ENCODE measurements around the gene C10orf71.

Gene C10orf71

DNA sequence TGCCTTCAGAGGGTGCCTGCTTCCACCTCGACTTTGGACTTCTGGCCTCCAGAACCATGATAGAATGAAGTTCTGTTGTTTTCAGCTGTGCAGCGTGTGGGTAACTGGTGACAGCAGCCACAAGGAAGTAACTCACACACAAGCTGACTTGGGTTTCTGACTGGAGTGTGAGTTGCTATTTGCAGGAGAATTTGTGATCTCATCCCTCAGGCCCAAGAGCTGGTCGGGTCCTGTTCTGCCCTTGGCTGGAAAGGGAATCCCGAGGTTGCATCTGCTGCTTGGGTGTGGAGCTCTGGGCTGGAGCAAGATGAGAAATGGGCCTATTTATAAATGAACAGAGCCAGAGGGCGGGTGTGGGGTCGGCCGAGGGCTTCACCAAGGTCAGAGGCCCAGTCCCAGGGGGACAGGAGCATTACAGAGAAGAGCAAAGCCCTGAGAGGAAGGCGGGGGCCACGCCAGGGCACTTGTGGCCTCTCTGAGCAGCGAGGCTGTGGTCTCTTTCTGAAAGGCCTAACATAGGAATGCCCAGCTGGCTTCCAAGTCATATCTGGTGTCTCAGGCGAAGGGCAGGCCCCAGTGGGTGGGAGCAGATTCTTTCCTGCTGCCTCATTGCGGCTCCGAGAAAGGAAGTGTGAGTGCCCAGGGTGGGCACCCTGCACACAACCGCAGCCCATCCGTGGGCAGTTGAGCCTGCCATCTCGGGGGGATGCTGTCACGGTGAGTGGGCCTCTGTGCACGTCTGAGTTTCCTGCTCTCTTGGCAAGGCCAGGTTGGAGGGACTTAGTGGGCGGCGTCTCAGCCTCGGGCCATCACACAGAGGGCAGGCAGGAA is 26.5 kb upstream of the C10orf71 start:
- no peak for DNase-seq (ENCODE audit: low read depth in 3 of 3)

DNA sequence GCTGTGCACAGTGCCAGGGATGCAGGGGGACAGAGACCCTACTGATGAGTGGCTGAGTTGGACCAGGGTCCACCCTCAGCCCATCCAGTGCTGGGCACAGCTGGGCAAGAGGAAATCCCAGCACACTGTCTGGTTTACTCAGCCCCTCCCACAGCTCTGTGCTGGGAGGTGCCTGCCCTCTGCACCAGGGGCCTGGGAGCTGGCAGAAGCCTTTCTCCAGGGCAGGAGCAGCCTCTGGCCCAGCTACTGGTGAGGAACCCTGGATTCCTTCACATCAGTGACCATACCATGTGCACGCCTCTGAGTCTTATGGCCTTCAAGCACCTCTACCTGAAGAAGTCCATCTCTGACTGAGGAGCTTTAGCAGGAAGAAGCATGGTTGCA is 25.9 kb upstream of the C10orf71 start:
- DNase-seq (ENCODE audit: low read depth in 3 of 3) = no peak

DNA sequence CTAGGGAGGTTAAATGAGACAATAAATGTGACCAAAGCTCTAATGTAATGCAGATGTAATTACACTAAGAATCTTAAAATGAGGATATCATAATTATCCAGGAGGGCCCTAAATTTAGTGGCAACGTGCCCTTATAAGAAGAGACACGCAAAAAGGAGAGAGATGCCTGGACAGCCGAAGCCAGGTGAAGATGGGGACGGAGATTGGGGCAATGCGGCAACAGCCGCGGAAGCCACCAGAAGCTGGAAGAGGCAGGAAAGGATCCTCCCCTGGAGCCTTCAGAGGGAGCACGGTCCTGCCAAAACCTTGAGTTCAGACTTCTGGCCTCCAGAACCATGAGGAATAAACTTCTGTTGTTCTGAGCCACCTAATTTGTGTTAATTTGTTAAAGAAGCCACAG is 25.3 kb upstream of the C10orf71 start:
- no peak for DNase-seq (ENCODE audit: low read depth in 3 of 3)

DNA sequence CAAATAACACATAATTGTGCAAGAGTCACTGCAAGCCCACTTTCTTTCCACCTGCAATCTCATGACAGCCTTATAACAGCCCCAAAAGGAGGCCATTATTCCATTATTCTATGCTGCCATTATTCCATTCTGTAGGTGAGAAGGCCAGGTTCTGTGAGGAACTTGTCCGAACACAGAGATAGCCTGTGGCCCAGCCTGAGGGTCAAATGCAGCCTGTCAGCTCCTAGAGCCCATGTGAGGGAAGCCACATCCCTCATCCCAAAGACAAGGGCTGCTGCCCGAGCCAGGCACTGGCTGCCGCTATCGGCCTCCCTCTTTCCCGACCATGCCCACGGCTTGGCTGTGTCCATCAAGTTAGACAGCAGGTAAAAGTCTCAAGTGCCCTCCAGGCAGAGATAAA is 24.1 kb upstream of the C10orf71 start:
- DNase-seq (ENCODE audit: low read depth in 3 of 3) = no peak

DNA sequence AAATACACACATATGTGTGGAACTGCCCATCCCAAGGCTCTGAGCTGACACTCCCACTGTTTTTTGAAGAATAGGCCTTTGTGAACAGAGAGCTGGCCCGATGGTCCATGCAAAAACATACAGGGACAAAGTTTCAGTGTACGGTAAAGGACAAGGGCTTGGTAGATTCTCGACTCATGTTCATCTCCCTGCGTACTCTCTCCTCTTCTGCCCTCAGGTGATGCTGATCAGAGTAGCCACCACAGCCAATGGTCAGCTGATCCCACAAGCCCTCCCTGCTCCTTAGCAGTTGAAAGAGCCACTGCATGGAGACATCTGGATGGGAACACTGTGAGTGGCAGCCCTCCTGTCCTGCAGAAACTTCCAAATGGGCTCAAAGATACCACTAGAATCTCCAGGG is 23.1 kb upstream of the C10orf71 start:
- no peak for DNase-seq (ENCODE audit: low read depth in 3 of 3)

DNA sequence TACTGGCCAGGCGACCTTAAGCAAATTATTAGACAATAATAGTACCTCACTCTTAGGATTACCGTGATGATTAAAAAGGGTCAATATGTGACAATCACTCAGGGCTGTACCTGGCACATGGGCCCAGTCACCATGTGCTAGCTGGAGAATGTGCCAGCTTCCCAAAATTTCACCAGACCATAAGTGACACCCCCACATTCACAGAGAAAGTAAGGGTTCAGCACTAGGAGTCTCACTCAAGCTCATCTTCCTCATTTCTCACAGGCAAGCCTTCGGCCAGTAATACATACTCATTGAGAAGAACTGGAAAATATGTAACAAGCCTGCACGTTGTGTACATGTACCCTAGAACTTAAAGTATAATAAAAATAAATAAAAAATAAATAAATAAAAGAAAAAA is 22.4 kb upstream of the C10orf71 start:
- no peak for DNase-seq (ENCODE audit: low read depth in 3 of 3)

DNA sequence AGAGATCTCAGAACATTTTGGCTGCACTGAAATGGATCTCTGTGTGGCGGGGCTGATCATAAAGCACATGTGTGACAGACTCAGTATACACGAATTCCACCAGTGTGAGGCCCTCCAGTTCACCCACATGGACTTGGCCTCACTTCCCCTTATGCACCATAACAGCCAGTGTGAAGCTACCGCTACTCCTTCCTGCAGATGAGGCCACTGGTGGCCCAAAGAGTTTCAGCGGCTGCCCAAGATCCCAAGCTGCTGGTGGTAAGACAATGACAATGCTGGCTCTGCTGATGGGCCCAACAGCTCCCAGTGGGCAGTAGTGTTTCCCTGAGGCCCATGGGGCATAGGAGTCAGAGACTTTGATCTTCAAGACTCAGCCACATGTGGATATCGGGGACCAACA is 21.0 kb upstream of the C10orf71 start:
- DNase-seq (ENCODE audit: low read depth in 3 of 3) = no peak

DNA sequence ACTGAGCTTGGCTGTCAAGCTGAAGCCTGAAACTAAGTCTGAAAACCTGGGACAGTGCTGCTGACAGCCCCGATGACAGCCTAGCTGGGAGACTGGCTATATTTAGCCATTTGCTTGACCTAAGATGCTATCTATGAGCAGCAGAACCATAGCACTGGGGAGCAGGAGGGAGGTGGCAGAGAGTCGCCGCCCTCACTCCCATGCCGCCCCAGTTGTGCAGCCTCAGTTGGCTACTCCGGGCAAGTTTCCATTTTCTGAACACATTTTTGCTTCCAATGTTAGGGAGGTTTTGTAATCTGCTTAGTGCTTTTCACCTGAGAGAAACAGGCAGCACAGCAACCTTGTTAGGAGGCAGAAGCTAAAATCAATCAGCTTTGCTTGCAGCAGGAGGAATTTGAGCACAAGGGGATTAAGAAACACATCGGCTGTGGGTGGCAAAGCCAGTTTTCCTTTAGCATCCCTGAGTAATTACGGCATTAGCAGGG is 20.4 kb upstream of the C10orf71 start:
- no peak for DNase-seq (ENCODE audit: low read depth in 3 of 3)

DNA sequence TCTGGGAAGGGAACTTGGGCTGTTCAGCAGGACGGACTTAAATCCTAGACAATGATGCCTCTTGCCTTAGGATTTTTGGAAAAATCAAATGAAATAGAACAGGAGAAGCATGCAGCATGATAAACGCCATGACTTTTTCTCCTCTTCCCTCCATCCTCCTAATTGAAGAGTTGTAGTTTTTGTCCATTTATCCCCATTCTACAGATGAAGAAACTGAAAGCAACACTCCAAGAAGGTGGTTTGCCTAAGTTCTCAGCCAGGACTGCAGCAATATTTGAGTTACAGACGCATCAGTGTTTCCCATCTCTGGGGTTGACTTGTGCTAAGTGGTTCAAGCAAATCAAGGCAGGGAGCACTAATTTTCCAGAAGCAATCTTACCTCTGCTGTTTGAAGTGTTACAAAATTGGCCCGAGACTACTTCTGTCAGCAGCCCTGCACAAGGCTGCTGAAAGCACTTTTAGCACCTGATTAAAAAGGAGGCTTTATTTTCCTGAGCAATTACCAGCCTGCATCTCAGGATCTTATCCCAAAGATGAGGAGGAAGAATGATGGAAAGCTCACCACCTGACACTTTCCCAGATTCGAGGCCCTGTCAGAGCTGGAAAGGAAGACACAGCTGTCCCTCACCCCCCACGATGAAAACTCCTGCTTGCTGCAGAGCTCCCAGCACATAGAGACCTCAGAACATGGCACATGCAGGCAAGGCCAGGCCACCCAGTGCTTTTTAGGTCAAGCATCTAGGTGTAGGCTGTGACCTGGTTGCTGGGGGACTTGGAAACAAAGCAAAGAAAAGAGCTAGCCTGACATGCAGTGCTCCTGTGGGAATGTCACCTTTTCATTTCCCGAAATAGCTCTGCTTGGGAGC is 19.7 kb upstream of the C10orf71 start:
- DNase-seq (ENCODE audit: low read depth in 3 of 3) = no peak

DNA sequence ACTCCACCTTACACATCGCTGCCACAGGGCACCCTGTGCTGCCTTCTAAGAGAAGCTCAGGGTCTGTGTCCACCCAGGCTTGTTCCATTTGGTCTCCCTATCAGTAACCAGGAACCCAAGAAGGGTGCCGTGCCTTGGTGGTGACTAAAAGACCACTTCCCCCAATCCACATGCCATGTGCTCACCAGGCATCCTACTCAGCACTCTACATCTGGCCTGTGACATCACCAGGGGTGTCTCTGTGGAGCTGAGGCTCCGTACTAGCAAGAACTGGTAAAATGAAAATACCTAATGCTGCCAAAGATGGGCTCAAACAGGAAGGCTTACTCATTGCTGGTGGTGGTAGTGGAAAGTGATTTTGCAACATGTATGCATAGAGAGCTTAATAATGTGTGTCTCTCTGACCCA is 19.0 kb upstream of the C10orf71 start:
- no peak for DNase-seq (ENCODE audit: low read depth in 3 of 3)

DNA sequence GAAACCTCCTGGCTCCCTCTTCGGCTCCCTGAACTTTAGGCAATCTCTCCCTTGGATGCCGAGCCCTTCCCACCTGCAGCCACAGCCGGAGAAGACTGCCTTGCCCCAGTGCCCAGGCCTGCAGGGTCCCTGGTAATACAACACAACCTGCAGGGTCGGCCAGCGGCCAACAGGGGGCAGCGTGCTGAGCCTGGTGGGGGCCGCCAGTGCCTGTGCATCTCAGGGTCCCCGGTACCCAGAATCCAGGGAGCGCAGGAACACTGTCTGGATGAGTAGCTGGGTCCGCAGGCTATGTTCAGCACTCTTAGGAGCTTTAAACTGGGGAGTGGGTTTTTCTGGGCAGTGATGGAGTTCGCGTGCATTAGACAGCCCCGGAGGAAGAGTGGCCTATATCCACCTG is 17.5 kb upstream of the C10orf71 start:
- no peak for DNase-seq (ENCODE audit: low read depth in 3 of 3)

DNA sequence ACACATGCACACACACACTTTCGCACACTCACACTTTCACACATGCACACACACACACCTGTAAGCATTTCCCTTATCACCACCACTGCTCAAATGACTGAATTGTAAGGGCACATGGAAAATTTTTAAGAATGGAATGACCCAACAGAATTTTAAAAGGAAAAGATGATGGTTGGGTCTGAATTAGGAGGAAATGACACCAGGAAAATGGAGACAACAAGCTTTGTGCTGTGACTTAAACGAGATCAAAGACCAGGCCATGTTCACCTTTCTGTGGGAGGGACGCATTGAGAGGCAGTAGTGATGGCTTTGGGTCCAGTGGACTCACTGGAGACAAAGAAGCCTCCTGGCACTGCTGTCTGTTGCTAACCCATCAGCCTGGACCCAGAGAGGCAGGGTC is 16.7 kb upstream of the C10orf71 start:
- DNase-seq (ENCODE audit: low read depth in 3 of 3) = no peak

DNA sequence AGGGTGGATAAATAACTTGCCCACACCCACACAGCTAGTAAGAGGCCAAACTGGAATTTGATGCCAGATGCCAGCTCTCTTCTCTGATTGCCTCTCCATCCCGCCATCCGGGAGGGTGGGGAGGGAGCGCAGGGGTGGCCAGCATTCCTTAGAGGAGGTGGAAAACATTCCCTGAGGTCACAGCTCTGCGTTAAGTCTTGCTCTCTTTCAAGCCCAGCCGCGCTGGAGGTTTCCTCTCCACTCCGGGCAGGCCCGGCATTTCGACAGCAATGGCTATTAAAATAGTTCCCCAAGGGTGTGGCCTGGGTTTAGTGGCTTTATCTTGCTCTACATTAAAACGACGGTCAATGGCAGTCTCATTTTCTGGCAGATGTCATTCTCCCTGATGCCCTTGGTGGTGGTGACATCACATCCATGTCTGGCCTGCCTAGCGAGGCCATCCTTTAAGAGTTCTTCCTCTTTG is 16.1 kb upstream of the C10orf71 start:
- DNase-seq (ENCODE audit: low read depth in 3 of 3) = no peak

DNA sequence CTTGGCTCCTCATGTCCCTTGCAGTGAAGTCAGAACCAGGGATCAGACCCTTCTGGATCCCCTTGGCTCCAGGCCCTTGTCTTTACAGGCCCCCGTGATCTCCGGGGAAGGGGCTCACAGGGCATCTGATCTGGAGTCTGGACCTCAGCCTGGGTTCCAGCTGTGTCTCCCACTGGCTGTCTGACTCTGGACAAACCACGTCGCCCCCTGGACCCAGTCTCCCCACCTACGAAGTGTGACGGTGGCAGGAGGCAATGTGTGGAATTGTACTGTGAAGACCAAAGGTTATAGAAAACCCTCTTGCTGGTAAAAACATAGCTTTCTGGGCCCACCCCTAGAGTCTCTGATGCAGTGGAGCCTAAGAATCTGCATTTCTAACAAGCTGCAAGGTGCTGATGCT is 15.5 kb upstream of the C10orf71 start:
- no peak for DNase-seq (ENCODE audit: low read depth in 3 of 3)

DNA sequence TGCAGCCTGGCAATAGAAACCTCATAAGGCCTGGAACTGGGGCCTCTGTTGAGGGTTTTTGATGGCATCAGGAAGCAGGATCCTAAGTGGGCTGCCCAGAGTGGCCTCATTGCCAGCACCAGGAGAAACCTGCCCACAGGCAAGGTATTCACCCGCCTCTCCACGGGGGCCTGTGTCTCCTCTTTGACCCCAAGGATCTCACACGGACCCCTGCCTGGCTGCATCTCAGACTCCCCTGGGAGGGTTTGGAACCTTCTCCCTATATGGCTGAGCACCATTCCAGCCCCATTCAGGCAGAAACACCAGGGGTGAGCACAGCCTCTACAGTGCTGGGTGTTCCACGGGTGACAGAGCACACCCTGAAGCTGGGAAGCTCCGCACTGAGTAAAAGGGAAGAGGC is 14.6 kb upstream of the C10orf71 start:
- DNase-seq (ENCODE audit: low read depth in 3 of 3) = no peak

DNA sequence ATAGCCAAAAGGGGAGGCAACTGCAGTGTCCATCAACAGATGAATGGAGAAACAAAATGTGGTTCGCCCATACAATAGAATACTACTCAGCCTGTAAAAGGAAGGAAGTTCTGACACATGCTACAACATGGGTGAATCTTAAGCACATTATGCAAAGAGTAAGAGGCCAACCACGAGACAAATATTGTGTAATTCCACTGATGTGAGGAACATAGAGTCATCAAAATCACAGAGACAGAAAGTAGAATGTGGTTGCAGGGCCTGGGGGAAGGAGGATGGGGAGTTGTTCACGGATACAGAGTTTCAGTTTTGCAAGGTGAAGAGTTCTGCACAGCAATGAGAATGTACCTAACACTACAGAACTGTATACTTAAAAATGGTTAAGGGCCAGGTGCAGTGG is 13.7 kb upstream of the C10orf71 start:
- no peak for DNase-seq (ENCODE audit: low read depth in 3 of 3)

DNA sequence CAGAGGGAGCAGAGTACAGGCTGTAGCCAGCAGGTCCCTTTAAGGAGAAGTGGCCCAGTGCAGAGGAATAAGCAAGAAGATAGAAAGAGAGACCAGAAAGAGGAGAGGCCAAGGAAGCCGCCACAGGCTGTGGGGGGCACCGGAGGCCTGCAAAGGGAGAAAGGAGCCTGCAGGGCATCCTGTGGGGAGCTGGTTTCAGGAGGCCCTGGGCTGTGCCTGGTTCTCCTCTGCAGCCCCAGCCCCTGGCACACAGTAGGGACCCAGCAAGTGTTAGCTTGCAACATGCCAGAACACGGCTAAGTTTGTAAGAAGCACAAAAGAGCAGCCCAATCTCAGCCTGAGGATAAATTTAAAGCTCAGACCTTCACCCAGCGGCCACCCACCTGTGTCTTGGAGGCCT is 12.3 kb upstream of the C10orf71 start:
- DNase-seq (ENCODE audit: low read depth in 3 of 3) = no peak

DNA sequence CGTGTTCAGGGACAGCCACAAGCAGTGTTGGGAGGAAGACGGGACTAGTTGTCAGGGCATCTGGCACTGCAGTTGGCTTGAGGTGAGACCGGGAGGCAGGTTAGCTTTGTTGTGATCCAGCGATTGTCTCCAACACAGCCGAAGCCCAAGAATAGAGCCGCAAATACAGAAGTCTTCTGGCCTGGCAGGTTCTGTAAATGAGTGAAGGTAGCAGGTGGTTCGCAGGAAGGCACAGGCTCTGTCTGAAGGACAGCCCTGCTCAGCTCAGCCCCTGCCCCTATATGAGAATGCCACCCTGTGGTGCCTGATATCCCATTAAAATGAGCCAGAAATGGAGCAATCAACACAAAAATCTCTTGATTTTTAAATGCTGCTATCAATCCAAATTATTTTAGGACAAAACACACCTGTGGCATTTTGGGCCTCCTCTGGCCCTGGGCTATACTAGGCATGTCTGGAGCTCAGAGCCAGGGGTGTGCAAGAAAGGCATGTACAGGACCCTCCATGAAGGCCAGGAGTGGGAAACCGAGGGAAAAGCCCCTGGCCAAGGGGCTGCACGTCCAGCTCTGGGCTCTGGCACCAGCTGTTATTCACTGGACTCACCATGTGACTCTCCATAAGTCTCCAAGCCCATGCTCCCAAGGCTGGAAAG is 11.2 kb upstream of the C10orf71 start:
- DNase-seq (ENCODE audit: low read depth in 3 of 3) = no peak

DNA sequence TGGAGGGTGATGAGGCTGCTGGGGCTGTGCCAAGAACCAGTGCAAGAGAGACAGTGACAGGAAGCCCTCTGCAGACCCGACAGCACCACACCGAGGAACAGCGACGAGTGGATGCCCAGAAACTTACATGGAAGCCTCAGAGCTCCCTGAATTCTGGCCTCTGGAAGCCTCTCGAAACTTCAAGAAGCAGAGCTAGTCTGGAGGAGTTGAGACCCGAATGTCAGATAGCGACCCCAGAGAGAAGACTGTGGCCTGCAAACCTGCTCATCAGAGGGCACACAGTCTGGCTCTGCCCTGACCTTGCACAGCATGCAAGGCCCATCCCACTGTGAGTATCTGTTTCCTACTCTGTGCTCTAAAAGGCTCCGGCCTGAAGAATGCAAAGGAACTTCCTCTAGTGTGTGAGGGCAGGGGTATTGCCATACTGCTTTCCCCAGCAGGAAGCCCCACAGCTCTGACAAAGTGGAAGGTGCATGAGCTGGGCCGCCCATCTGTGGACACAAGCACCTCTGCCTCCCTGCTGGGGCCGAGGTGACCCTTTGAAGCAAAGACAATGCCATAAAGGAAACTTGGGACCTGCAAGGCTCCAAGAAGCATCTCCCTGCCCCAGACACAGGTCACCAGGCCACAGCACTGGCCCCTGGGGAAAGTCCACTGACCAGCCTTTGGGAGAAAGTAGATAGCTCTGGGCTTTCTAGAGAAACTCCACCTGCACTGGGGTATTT is 10.5 kb upstream of the C10orf71 start:
- no peak for DNase-seq (ENCODE audit: low read depth in 3 of 3)

DNA sequence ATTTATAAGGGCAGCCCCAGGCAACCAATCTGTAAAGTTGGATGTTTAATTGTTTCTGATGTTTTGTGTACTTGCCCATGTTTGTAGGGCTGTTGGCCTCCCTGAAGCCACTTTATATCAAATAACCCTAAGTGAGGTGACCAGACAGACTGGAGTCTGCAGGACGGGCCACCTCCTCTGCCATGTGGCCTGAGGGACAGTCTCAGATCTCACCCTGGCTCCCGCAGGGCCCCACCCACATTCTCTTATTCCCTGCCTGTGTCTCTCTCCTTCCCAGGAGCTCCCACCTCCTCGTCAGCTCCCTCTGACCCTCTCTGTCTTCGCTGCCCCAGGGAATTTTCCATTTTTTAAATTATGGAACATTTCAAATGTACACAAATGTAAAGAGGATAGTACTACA is 9.5 kb upstream of the C10orf71 start:
- no peak for DNase-seq (ENCODE audit: low read depth in 3 of 3)

DNA sequence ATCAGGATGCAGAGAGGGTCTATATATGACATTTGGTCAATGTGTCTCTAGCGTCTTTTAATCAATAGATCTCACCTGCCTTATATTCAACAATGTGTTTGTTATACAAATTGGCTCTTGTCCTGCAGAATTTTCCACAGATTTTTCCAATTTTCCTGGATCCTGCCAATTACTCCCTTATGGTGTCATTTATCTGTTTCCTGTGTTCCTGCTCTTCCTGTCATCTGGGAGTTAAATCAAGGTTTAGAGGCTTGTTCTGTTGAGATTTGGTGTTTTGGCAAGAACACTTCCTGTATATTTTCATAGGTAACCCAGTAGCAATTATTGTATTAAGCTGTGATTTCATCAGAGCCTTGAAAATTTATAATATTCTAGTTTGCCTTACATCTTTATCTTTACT is 8.8 kb upstream of the C10orf71 start:
- DNase-seq (ENCODE audit: low read depth in 3 of 3) = no peak

DNA sequence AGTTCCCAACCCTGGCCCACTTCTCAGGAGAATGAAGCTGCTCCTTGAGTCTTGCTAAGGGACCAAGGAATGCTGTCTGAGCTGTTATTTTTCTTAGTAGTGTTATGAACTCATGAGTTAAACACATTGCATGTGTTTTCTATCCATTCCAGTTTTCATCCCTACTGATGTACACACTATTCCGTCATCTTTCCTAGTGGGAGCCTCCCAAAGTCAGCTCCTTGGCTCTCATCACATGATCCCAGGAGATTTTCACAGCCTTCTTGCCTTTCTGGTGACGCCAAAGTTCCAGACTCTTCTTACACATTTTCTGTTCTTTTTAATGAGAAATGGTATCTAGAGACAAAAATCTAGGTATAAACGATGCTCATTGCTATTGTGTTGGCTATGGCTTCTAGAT is 8.4 kb upstream of the C10orf71 start:
- no peak for DNase-seq (ENCODE audit: low read depth in 3 of 3)
